Activated T-cell treated with anti-CD3 and anti-CD28 coated beads, Interleukin-2, amount 50 U/mL, for 48 hours (primary cell): ENCODE results near the gene KRTAP9-3.
"Not testable (repeated sequence)": the region's sequence is repeated elsewhere in the genome, so short reads cannot be mapped to it uniquely, and the experiment has no call there.

Source experiments
- DNase-seq, 2 experiments: peaks; one replicate each; pipeline ENCODE4 v3.0.0-alpha.2; 2020

KRTAP9-3 gene

GRCh38 chr17:41232399-41233105, at the start of gene KRTAP9-3:
TSS of gene KRTAP9-3 (plus strand) at chr17:41232449. CDS start at chr17:41232502, 53 bp downstream.
- DNase-seq: not testable (repeated sequence)

- DNase-seq: no peak
These were observed 47.7 kb upstream of the KRTAP9-3 start, which contains the start of gene KRTAP4-1 for GRCh38 chr17:41184480-41184961. TSS of gene KRTAP4-1 (minus strand) at chr17:41184911. CDS start at chr17:41184854, 57 bp downstream.

- no peak for DNase-seq
These were observed 47.2 kb upstream of the KRTAP9-3 start for GRCh38 chr17:41185001-41185400.

DNA sequence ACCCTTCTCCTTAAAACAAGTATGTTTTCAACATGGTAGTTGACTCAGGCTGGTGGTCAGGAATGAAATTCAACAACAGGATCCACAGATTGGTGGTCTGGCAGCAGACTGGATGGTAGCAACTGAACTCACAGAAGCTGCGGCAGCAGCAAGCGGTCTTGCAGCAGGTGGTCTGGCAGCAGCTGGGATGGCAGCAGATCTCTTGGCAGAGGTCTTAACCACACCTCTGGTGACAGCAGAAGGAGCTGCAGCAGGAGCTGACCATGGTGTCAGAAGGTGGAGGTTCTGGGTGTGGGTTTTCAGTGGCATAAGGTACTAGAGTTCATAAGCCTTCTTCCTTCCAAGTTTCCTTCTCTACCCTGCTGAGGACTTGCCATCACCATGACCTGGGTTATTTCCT, 45.4 kb upstream of the KRTAP9-3 start:
- DNase-seq: no peak

- not testable (repeated sequence) for DNase-seq
These were observed 42.4 kb upstream of the KRTAP9-3 start, which contains the start of gene KRTAP9-1 for GRCh38 chr17:41189837-41190318. TSS of gene KRTAP9-1 (plus strand) at chr17:41189887. CDS start at chr17:41189887, 0 bp downstream.

DNA sequence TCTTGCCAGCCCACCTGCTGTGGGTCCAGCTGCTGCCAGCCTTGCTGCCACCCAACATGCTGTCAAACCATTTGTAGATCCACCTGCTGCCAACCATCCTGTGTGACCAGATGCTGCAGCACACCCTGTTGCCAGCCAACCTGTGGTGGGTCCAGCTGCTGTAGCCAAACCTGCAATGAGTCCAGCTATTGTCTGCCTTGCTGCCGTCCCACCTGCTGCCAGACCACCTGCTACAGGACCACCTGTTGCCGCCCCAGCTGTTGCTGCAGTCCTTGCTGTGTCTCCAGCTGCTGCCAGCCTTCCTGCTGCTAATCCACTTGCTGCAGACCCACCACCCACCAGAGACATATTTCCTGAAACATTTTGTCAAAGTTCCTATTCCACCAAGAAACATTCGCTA, 41.9 kb upstream of the KRTAP9-3 start:
- no peak for DNase-seq

DNA sequence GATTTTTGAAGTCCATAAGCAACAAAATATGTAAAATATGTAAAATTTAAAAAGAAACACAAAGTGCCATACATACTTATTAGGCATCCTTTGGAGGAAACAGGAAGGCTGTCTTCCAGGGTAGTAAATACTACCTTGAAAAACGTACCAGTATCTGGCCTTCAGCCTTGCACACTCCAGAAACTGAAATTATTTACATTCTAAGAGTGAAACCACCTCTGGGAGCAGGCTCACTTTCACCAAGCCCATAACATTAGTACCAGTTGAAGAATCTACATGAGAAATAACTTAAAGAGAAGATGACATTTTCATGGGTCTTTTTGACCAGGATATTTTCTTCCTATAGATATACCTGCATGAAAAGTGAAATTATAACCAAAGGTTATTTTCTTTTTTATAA, 36.2 kb upstream of the KRTAP9-3 start:
- DNase-seq: no peak

DNA sequence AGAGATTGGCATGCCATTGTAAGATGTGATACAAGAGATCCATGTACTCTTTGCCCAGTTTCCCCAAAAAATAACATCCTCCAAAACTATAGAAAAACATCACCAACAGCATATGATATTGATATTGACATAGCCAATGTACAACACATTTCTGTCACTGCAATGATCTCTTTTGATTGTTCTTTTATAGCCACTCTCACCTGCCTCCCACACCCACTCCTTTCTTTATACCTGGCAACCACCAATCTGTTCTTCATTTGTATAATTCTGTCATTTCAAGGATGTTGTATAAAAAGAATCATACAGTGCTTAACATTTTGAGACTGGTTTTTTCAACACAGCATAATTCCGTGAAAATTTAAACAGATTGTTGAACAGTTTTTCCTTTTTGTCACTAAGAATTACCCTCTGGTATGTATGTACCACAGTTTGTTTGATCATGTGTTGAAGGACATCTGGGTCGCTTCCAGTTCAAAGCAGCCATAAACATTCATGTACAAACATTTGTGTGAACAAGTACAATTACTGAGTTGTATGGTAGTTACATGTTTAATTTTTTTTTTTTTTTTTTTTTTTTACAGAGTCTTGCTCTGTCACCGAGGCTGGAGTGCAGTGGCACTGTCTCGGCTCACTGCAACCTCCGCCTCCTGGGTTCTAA, 32.7 kb upstream of the KRTAP9-3 start:
- no peak for DNase-seq

DNA sequence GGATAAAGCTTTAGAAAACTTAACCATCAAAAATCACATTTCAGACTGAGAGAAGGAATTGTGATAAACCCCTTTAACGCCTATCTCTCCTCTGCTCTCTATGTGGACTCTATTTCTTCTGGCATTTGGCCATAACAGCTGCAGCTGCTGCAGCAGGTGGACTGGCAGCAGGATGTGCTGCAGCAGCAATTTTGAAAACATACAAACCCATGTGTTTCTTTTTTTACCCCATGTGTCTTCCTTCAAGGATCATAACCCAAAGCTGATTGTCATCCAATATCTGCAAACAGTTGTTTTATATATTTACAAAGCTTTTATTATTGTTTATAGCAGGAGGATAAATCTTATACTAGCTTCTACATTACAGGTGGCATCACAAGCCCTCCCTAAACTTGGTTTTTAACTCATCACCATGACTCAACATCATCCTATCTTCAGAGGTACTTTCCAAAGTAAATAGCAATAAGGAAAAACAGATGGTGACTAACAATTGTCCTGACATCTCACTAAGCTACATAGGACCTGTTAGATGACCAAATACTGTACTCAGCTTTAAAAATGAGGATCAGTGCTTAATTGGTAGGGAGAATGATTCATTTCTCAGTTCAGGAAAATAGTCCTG, 20.3 kb upstream of the KRTAP9-3 start:
- no peak for DNase-seq

- no peak for DNase-seq
These were observed 19.6 kb upstream of the KRTAP9-3 start for GRCh38 chr17:41212524-41213169.

- DNase-seq: no peak
These were observed 16.6 kb upstream of the KRTAP9-3 start for GRCh38 chr17:41215681-41216080.

- DNase-seq: no peak
These were observed 8.4 kb upstream of the KRTAP9-3 start for GRCh38 chr17:41223821-41224220.

- no peak for DNase-seq
These were observed 6.2 kb upstream of the KRTAP9-3 start for GRCh38 chr17:41226051-41226450.

- DNase-seq: not testable (repeated sequence)
These were observed 5.6 kb upstream of the KRTAP9-3 start, which contains the start of gene KRTAP9-2 for GRCh38 chr17:41226598-41227095. TSS of gene KRTAP9-2 (plus strand) at chr17:41226648. CDS start at chr17:41226655, 7 bp downstream.

DNA sequence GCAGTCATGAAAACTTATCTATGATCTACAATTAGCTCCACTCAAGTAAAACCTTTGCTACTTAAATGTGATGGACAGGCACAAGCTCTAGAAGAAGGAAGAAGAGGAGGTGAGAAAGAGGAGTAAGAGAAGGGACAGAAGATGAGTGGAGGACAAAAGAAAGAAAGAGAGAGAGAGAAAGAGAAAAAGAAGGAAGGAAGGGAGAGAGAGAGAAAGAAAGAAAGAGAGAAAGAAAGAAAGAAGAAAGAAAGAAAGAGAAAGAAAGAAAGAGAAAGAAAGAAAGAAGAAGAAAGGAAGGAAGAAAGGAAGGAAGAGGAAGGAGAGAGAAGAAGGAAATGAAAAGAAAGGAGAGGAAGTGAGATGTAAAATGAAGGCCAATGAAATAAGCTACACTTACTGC, 2.2 kb upstream of the KRTAP9-3 start:
- no peak for DNase-seq

- DNase-seq: no peak
These were observed 518 bp upstream of the KRTAP9-3 start for GRCh38 chr17:41231731-41232130.

DNA sequence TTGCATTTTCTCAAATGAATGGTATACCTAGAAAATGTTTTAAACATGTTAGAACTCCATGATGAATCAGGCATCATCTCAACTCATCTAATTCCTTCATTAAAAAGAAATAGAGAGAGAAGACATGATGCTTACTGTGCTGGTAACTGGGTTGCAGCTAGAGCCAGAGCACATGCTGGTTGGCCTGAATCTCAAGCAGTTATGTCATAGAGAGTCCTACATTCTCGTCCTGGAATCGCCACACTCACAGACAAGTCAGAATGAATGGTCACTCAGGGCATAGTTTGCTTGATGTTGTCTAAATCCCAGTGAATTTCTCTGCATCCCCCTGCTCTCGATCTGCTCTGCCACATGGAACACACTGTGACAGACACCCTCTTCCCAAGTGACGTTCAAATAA, 4.9 kb downstream of the KRTAP9-3 start:
- DNase-seq: not testable (repeated sequence)

GRCh38 chr17:41237949-41238437, 5.7 kb downstream of the KRTAP9-3 start, which contains the start of gene KRTAP9-8:
TSS of gene KRTAP9-8 (plus strand) at chr17:41237999. CDS start at chr17:41238052, 53 bp downstream.
- DNase-seq: not testable (repeated sequence)

DNA sequence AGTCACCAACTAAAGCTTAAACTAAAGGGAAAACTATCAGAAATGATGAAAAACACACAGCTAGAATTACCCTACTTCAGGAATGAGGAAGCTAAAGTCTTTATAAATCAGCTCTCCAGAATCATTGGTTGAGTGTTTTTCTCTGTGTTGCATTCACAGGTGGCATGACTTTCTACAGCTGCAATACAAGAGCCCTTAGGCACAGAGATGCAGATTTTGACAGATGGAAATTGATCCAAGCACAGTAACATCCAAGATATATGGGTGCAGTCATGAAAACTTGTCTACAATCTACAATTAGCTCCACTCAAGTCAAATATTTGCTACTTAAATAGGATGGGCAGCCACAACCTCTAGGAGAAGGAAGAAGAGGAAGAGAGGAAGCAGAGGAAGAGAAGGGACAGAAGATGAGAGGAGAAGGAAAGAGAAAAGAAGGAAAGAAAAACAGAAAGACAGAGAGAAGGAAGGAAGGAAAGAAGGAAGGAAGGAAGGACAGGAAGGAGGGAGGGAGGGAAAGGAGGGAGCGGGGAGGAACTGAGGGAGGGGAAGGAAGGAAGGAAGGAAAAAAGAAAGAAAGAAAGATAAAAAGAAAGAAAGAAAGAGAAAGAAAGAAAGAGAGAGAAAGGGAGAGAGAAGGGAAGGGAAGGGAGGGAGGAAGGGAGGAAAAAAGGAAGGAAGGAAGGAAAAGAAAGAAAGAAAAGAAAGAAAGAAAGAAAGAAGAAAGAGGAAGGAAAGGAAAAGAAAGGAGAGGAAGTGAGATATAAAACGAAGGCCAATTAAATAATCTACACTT, 14.9 kb downstream of the KRTAP9-3 start:
- DNase-seq: not testable (repeated sequence)

GRCh38 chr17:41249637-41250240, 17.5 kb downstream of the KRTAP9-3 start, which contains the start of gene KRTAP9-4:
TSS of gene KRTAP9-4 (plus strand) at chr17:41249687. CDS start at chr17:41249721, 34 bp downstream.
- not testable (repeated sequence) for DNase-seq

- no peak for DNase-seq
These were observed 19.0 kb downstream of the KRTAP9-3 start for GRCh38 chr17:41251261-41251660.
